Measurements from ENCODE around the gene CLDN11. TPM values are rescaled to one million over a fixed set of nuclear protein-coding genes. Genes with fewer than 3 reads are reported as not detected.

CLDN11 gene
- total and polyA plus RNA-seq, 2 of the 8 experiments (the other 6 are each of a cell fraction or from before 2014, with no cell fraction given), result 4.8 to 12.5 TPM

- 64% methylated on average over 6 of the region's 6 CpGs; no CpG with 5 or more reads in 1 of the 2 experiments for whole genome bisulfite sequencing, 2 experiments (ENCODE audit: extremely low coverage in 1 of 2, insufficient coverage in 1 of 2, insufficient read length in 1 of 2, insufficient replicate concordance in 2 of 2, low coverage in 1 of 2, low lambda C conversion rate in 2 of 2, missing lambda C conversion rate in 1 of 2)
- no peak overlapping the region for H3K9ac ChIP-seq (replicated peaks in 1 of 4; ENCODE audit: extremely low read depth in 1 of 4, low read depth in 3 of 4, low read length in 3 of 4)
Measured at GRCh38 chr3:170476291-170476690, 57.6 kb downstream of the CLDN11 start.

More at GRCh38 chr3:170476291-170476690, 57.6 kb downstream of the CLDN11 start:
- H2BK120ac ChIP-seq (replicated peaks; ENCODE audit: low read depth, low read length), result no peak overlapping the region
- H4K8ac ChIP-seq (ENCODE audit: extremely low read depth, insufficient read depth, low read length), result no peak overlapping the region
- no peak overlapping the region for H2BK12ac ChIP-seq (ENCODE audit: low read depth, low read length)
- no peaks in the 10 kb centered on the region for H4K20me1 ChIP-seq (replicated peaks in 1 of 2; ENCODE audit: control insufficient read depth in 1 of 2, insufficient read depth in 2 of 2, low read length in 2 of 2)
- DNase-seq (ENCODE audit: low read depth in 1 of 2, low spot score in 2 of 2) (peak in 1 of 2 experiments; percentile 44), FAIRE-seq (no peak)
- TF ChIP-seq SIRT6 (IDR thresholded peaks at IDR 0.05; ENCODE audit: low read length) (no peak), ATF3 (IDR thresholded peaks at IDR 0.05; ENCODE audit: insufficient read depth, low read depth, low read length) (no peak), RAD21 (IDR thresholded peaks at IDR 0.05 in 1 of 2, conservative IDR thresholded peaks at IDR 0.05 in 1 of 2; ENCODE audit: low read depth in 2 of 2, low read length in 2 of 2) (peak in 1 of 2 experiments; percentile 8; a peak in 1 of 4 replicates), TEAD4 (IDR thresholded peaks at IDR 0.05; ENCODE audit: low read depth, low read length) (0 out of 2 replicates have a peak, but pooled peaks have one; percentile 5), BCL11A (IDR thresholded peaks at IDR 0.05; ENCODE audit: low read depth in 2 of 2, low read length in 2 of 2) (no peak)
- no peak overlapping the region for H2AFZ ChIP-seq (ENCODE audit: low read length)
- H3K79me2 ChIP-seq (ENCODE audit: control insufficient read depth in 1 of 2, insufficient read depth in 2 of 2, low read length in 2 of 2), result no peaks in the 10 kb centered on the region
- CTCF ChIA-PET (ENCODE audit: partially characterized antibody), result interaction anchor here (0.9 to 2.2 kb wide), 6 partner anchors 10 to 59 kb away, joined by 3 to 5 read pairs (median 4); no protein-coding TSS in a partner anchor
- no peak overlapping the region for H3K27ac ChIP-seq (ENCODE audit: low read depth, low read length)
- H3K4me1 ChIP-seq (replicated peaks in 1 of 4; ENCODE audit: control insufficient read depth in 3 of 4, insufficient read depth in 4 of 4, low read length in 3 of 4), result peaks cover 0 to 3% (median 0%) of the 10 kb centered on the region in 4 experiments; a peak in 1 of 7 replicates
- H3K4ac ChIP-seq (replicated peaks; ENCODE audit: insufficient read length, low read depth, low read length), result no peak overlapping the region
- no peak overlapping the region for H3K14ac ChIP-seq (ENCODE audit: insufficient read length)
- no peak overlapping the region for H2AK5ac ChIP-seq (ENCODE audit: low read depth, low read length)
- H3K36me3 ChIP-seq (ENCODE audit: control insufficient read depth in 2 of 4, insufficient read depth in 4 of 4, low read length in 3 of 4), result no peaks in the 10 kb centered on the region
- no peaks in the 10 kb centered on the region for H3K27me3 ChIP-seq (replicated peaks in 1 of 4; ENCODE audit: control insufficient read depth in 3 of 4, extremely low read depth in 1 of 4, insufficient read depth in 3 of 4, low read length in 3 of 4)
- no peak overlapping the region for H2BK20ac ChIP-seq (ENCODE audit: low read length)
- no peak overlapping the region for H3K4me2 ChIP-seq (ENCODE audit: insufficient read depth in 1 of 2, low read depth in 2 of 2, low read length in 2 of 2)
- H3K23me2 ChIP-seq (ENCODE audit: low read depth, low read length), result no peaks in the 10 kb centered on the region
- H3K79me1 ChIP-seq (ENCODE audit: low read depth, low read length), result no peaks in the 10 kb centered on the region
- H4K91ac ChIP-seq (replicated peaks; ENCODE audit: insufficient read length, low read length), result no peak overlapping the region
- H3K4me3 ChIP-seq (ENCODE audit: extremely low read depth in 1 of 4, insufficient read depth in 2 of 4, low read depth in 3 of 4, low read length in 4 of 4), result no peak overlapping the region
- POLR2A ChIA-PET (ENCODE audit: partially characterized antibody), result no interaction called here
- H3K18ac ChIP-seq (ENCODE audit: extremely low read depth, low read length), result no peak overlapping the region
- H2BK5ac ChIP-seq (ENCODE audit: low read depth, low read length), result no peak overlapping the region
- H4K5ac ChIP-seq (ENCODE audit: insufficient read length, low read depth, low read length), result no peak overlapping the region
- H3K23ac ChIP-seq (ENCODE audit: insufficient read length), result no peak overlapping the region
- no peak overlapping the region for H2BK15ac ChIP-seq (ENCODE audit: low read length)
- H3K9me3 ChIP-seq (ENCODE audit: insufficient read depth in 2 of 2, low read depth in 1 of 2, low read length in 1 of 2), result no peaks in the 10 kb centered on the region
- no peak overlapping the region for H3K56ac ChIP-seq (replicated peaks; ENCODE audit: insufficient read length, low read depth, low read length)

Data from H1 (cell line).